Measurements from ENCODE around the gene WWOX.

GRCh38 chr16:78128913-78129312 is 29.5 kb downstream of the WWOX start:
- TF ChIP-seq POLR2A (IDR thresholded peaks at IDR 0.05; ENCODE audit: low read length) (no peak), GATA1 (IDR thresholded peaks at IDR 0.05; ENCODE audit: low read depth, low read length) (no peak)
